NCI-H510A treated with DMSO at 0.1 percent for 48 hours (cell line): ENCODE data around the gene CLCN6.

ENCODE experiments used
- DNase-seq: peaks from one replicate; lab custom pipeline; 2025; lab: John Stamatoyannopoulos, UW

Gene CLCN6

GRCh38 chr1:11779715-11780379 is 26.1 kb upstream of the CLCN6 start:
- DNase-seq = no peak

DNA sequence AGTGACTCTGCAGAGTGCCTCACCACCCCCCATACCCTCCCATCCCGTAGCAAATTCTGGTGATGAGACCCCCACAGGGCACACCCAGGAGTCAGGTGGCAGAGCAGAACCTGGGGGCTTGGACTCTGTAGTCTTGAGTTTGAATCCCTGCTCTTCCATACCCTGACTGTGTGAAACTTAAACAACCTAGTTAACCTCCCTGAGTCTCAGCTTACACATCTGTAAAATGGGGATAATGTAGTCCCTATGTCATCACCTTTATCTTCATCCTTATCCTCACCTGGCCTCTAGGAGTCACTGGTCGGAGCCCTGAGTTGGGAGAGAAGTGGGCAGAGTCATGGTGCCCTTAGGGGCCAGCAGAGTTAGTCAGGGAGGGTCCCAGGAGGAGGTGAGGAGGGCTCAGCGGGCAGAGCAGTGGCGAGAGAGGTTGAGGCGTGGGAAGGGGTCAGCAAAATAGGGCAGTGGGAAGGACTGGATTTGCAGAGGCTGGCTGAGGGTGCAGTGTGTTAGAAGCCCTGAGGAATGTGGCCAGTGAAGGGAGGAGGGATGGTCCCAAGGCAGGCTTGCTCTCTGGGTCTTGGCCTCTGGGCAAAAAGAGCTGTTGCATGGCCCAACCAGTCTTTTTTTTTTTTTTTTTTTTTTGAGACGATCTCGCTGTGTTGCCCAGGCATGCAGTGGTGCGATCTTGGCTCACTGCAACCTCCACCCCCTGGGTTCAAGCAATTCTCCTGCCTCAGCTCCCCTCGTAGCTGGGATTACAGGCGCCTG is 25.4 kb upstream of the CLCN6 start:
- no peak for DNase-seq

- DNase-seq = no peak
Observed at GRCh38 chr1:11781297-11781696, 24.7 kb upstream of the CLCN6 start.

- DNase-seq = no peak
Observed at GRCh38 chr1:11782127-11782708, 23.8 kb upstream of the CLCN6 start.

GRCh38 chr1:11783556-11783955 is 22.4 kb upstream of the CLCN6 start:
- DNase-seq = no peak

GRCh38 chr1:11784256-11784992 is 21.6 kb upstream of the CLCN6 start:
- DNase-seq = no peak

GRCh38 chr1:11784993-11785769 is 20.8 kb upstream of the CLCN6 start:
- DNase-seq = peak; percentile 54

- no peak for DNase-seq
Observed at GRCh38 chr1:11786168-11786567, 19.8 kb upstream of the CLCN6 start.

DNA sequence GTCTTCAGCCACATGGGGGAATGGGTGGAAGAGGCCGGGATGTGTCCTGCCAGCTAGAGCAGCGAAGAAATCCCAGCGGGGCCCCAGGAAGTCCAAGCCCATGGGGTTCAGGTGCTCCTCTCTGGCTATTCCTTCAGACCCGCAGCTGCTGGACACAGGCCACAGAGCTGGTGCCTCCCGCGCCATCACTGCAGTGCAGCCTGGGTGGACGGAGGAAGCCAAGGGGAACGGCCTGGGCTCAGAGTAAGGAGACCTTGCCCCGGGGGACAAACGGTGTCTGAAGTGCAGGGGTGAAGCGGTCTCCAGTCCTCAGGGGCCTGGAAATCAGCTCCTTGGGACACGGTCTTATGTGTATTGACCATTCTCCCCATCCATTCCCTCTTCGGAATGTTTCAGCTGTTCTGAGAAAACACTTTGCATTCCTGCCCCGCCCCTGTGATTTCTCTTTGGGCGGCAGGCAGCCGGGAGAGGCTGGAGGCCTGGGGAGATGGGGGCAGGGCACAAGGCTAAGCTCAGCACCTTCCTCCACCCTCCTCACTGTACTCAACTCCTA is 18.7 kb upstream of the CLCN6 start:
- DNase-seq = no peak

GRCh38 chr1:11787804-11788436 is 18.1 kb upstream of the CLCN6 start:
- DNase-seq = no peak

GRCh38 chr1:11788549-11789053 is 17.4 kb upstream of the CLCN6 start:
- no peak for DNase-seq

DNA sequence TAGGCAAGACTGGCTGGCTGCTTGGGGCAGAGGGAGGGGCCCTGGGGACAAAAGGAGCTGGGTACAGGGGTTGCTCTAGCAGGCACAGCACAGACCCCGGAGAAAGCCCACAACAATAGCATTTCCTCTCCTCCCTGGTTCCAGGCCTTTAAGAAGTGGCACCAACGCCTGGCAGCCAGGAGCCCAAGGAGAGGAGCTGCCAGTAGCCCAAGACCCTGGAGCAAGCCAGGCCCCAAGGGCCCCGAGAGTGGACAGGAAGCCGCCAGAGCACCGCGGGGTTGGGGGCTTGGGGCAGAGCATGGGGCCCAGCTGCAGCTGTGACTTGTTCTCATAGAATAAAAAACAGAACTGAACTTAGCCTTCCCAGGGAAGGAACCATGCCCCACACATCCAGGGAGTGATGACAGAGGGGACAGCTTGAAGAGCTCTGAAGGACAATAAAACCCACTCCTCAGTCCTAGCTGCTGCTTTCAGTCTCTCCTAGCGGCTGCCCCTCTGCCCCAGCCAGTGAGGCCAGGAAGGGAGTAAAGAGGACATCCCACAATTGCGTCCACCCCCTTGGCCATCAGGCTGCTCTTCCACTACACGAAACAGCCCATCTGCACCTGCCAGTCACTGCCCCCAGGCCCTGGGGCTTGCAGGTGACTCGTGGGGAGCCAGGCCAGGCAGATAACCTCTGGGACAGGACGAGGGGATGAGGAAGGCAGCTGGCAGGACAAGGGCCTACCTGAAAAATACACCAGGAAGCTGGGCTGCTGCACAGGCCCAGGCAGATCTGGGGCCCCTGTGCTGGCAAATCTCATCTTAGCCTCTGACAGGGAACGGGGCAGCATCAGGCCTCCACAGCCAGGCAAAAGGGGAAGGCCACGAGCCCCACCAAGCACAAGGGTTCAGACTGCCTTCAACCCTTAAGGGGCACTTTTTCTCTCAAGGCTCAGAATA is 16.6 kb upstream of the CLCN6 start:
- DNase-seq = no peak

DNA sequence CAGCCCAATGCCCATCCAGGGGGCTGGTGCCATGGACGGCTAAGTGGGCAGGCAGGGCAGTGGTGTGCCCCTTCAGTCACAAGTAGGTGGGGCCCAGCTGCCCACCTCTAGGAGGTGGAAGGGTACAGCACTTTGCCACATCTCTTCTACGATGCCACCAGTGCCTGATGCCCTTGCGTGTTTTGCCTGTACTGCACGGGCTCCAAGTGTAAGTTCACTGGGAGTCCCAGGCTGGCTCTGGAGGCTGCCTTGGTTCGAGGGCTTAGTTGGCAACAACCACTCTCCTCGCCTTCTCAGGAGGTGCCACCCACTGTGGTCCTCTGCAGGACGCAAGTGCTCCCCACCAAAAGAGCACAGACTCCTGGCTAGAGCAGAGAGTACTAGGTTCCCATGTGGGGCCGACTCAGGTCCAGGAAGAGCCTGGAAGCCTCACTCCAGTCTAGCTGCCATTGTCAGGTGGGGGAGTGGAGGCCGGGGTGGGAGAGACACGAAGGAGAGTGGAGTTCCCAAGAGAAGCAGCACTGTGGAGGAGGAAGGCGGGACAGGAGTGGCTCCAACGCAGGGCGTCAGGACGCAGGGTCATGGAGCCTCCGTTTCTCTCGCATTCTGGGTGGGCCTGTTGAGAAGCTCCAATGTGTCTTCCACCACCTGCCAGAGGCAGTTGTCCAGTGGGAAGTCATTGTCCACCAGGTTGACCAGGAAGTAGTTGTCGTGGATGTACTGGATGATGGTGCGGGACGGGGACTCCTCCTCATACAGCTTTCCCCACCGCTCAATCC is 15.7 kb upstream of the CLCN6 start:
- no peak for DNase-seq

- DNase-seq = no peak
Observed at GRCh38 chr1:11790880-11791715, 14.9 kb upstream of the CLCN6 start.

DNA sequence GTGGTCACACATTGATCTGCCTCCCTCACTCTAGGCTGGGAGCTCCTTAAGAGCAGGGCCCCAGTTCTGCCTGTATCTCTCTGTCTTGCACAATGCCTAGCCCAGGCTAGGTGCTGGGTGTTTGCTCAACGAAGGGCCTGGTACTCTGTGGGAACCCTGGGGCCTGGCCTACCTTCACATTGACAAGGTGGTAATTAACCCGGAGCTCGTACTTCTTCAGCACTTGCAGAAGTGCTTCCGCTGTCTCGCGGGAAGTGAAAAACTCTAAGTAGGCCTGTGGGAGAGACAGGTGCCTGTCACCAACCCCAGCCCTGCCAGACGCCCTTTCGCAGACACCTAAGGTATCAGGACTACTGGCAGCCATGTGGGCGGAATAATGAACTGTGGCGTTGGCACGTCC is 13.9 kb upstream of the CLCN6 start:
- no peak for DNase-seq

DNA sequence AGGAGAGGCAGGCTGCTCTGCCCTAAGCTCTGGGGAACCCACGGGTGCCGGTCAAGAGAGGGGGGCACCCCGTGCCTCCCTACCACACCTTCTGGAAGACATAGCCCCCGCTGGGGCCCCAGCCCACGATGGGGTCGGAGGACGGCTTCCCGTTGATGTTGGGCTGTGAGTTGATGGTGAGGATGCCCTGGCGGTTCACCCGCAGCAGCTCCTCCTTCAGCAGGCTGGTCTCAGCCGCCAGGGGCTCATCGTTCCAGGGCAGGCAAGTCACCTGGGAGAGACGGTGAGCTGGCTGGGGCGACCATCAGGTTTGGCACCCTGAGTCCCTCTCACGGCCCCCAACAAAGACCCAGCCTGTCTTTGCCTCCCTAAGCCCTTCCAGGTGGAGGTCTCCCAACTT is 12.2 kb upstream of the CLCN6 start:
- DNase-seq = no peak

DNA sequence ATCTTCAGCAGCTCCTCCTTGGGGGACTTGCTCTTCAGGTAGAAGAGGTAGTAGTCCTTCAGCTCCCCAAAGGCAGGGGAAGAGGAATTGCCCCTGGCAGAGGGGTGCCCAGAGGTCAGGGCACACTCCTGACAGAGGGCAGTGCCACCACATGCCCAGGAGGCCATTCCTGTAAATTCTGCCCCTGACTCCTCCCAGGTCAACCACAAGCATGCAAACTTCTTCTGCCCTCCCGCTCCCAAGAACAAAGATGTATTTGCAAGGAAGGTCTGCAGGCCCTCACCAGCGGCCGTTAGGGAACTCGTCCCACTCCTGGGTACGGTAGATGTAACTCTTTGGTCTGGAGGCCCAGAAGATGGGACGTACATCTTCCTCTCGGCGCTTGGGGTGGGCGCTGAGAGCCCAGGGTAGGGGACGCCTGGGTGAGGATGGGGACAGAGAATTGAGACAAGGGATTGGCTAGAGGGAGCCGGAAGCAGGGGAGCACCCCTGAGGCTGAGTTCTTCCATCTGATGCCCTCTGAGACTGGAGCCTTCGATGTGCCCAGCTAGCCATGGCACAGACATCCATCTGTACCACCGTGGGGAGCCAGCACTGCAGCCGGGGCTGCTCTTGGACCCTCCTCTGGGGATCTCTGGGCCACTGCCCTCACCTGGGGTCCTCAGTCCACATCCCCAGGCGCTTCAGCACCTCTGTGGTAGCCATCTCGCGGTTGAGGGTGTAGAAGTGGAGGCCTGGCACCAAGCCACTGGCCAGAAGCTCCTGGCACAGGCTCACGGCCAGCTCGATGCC is 11.3 kb upstream of the CLCN6 start:
- DNase-seq = no peak
